ENCODE data around the gene MAMDC4.
"Not testable (repeated sequence)": the region's sequence is repeated elsewhere in the genome, so short reads cannot be mapped to it uniquely, and the experiment has no call there.

The MAMDC4 gene

GRCh38 chr9:136851941-136852663, at the start of gene MAMDC4:
MAMDC4 (plus strand) TSS chr9:136852346; CDS start chr9:136852417, 71 bp downstream.
- no peak for DNase-seq

GRCh38 chr9:136803009-136803550, 49.1 kb upstream of the MAMDC4 start:
- DNase-seq = not testable (repeated sequence)

GRCh38 chr9:136803551-136804508, 48.3 kb upstream of the MAMDC4 start:
- no peak for DNase-seq

- DNase-seq = no peak
These were observed 47.5 kb upstream of the MAMDC4 start for GRCh38 chr9:136804509-136805206.

GRCh38 chr9:136805207-136805740, 46.9 kb upstream of the MAMDC4 start:
- DNase-seq = no peak

- DNase-seq = no peak
These were observed 46.1 kb upstream of the MAMDC4 start for GRCh38 chr9:136806067-136806466.

GRCh38 chr9:136806631-136807201, 45.4 kb upstream of the MAMDC4 start:
- DNase-seq = no peak

- peak; percentile 85 for DNase-seq
These were observed 44.7 kb upstream of the MAMDC4 start, which contains the start of gene RABL6 for GRCh38 chr9:136807281-136808074. RABL6 (plus strand) TSS chr9:136807948; CDS start chr9:136808197, 249 bp downstream.

GRCh38 chr9:136808075-136808805, 43.9 kb upstream of the MAMDC4 start:
- DNase-seq = peak; percentile 55

- no peak for DNase-seq
These were observed 43.4 kb upstream of the MAMDC4 start for GRCh38 chr9:136808806-136809158.

GRCh38 chr9:136814725-136815421, 37.3 kb upstream of the MAMDC4 start:
- DNase-seq = no peak

- DNase-seq = no peak
These were observed 36.7 kb upstream of the MAMDC4 start for GRCh38 chr9:136815422-136815782.

GRCh38 chr9:136820971-136821825, 30.9 kb upstream of the MAMDC4 start:
- DNase-seq = no peak

GRCh38 chr9:136821826-136822544, 30.2 kb upstream of the MAMDC4 start:
- DNase-seq = no peak

GRCh38 chr9:136823136-136824046, 28.8 kb upstream of the MAMDC4 start:
- DNase-seq = no peak

- no peak for DNase-seq
These were observed 27.5 kb upstream of the MAMDC4 start for GRCh38 chr9:136824496-136825225.
